AG04449 (cell line): ENCODE results near the gene PGP.

Experiments
- CTCF ChIA-PET: fragments of 350-600 bp; formaldehyde crosslinking; extraction: SDS; loops from one replicate; lab custom pipeline; 2021; ENCODE audit warnings: antibody characterized with exemption; lab: Yijun Ruan, JAX
- POLR2A ChIA-PET: fragments of 400-600, 350-600 bp; formaldehyde crosslinking; extraction: SDS; loops from one replicate; lab custom pipeline; 2020; ENCODE audit warnings: antibody characterized with exemption, inconsistent platforms; lab: Yijun Ruan, JAX
- DNase-seq: peaks from one replicate; pipeline ENCODE4 v3.0.0-alpha.2; 2010; ENCODE audit warnings: low read depth, low spot score
- H3K4me3 ChIP-seq: 2 replicates; pipeline ENCODE4 v1.5.1; 2011; ENCODE audit warnings: low read depth, mild to moderate bottlenecking, control low read depth, low read length
- TF ChIP-seq, protein P1 (sequence below): IDR thresholded peaks from one replicate; pipeline ENCODE4 v1.5.1; 2011; ENCODE audit warnings: mild to moderate bottlenecking, moderate library complexity, low read length, control low read depth, inconsistent platforms; ENCODE audit not compliant: insufficient read depth; ENCODE audit errors: missing control alignments

PGP gene

DNA sequence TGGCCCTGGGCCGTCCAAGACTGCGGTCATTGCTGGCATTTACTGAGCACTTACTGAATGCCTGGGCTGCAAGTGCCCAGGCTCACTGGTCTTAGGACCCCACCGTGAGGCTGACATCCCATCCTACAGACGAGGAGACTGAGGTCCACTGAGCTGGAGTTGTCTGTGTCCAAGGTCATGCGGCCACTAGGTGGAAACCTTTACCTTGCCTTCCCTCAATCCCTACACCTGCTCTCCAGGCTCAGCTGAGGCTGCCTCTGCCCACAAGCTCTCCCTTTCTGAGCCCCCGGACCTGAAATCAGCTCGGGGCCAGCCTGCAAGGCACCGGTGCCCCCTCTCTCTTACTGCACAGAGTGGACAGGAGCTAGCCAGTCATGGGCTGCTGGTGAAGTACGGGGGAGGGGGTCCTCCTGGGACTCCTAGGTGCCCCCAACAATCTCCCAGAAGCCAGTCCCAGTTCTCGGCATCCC lies 19.8 kb downstream of the PGP start:
- TF ChIP-seq, protein P1, sequence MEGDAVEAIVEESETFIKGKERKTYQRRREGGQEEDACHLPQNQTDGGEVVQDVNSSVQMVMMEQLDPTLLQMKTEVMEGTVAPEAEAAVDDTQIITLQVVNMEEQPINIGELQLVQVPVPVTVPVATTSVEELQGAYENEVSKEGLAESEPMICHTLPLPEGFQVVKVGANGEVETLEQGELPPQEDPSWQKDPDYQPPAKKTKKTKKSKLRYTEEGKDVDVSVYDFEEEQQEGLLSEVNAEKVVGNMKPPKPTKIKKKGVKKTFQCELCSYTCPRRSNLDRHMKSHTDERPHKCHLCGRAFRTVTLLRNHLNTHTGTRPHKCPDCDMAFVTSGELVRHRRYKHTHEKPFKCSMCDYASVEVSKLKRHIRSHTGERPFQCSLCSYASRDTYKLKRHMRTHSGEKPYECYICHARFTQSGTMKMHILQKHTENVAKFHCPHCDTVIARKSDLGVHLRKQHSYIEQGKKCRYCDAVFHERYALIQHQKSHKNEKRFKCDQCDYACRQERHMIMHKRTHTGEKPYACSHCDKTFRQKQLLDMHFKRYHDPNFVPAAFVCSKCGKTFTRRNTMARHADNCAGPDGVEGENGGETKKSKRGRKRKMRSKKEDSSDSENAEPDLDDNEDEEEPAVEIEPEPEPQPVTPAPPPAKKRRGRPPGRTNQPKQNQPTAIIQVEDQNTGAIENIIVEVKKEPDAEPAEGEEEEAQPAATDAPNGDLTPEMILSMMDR: peak; percentile 28
- no peak overlapping the region for H3K4me3 ChIP-seq
- ChIA-PET POLR2A (interaction anchor here (0.6 to 1.9 kb wide), 2 partner anchors 11 to 40 kb away, joined by 3 to 11 read pairs; partner anchors contain the start of gene TRAF7), CTCF (interaction anchor here (1.6 to 2.1 kb wide), 4 partner anchors 9 to 57 kb away, joined by 3 to 10 read pairs (median 6); partner anchors contain the start of gene ECI1)
- no peak for DNase-seq

DNA sequence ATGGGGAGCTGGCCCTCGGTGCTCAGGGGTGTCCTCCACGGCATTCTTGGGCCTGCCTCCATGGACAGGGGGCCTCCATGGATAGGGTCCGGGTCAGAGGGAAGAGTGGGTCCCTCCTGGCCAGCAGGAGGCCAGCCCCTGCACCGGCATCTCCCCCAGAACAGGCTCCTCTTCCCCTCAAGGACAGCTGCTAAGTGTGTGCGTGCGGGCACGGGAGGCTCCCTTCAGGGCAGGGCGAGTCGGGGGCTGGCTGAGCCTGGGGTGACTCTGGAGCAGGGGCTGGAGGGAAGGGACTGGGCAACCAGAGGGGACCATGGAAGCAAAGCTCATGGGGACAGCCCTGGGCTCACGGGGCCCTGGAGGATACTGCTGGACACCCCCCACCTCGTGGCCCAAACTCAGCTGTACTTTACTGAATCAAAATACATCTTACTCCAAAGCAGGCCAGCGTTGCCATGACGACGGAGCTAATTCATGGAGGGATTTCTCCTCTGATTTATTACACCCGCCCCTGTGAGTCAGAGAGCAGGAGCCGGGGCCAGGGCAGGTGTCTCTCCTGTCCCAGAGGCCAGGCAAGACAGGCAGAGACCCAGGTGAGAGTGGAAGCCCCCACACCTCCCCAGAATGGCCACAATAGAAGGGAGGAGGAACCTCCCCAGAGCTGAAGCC lies 20.3 kb downstream of the PGP start:
- TF ChIP-seq, protein P1: no peak
- H3K4me3 ChIP-seq: no peak overlapping the region
- ChIA-PET CTCF (interaction anchor here (1.6 to 2.1 kb wide), 4 partner anchors 9 to 57 kb away, joined by 3 to 10 read pairs (median 6); partner anchors contain the start of gene ECI1), POLR2A (interaction anchor here (0.6 to 1.9 kb wide), 2 partner anchors 11 to 39 kb away, joined by 3 to 11 read pairs; partner anchors contain the start of gene TRAF7)
- DNase-seq: no peak

DNA sequence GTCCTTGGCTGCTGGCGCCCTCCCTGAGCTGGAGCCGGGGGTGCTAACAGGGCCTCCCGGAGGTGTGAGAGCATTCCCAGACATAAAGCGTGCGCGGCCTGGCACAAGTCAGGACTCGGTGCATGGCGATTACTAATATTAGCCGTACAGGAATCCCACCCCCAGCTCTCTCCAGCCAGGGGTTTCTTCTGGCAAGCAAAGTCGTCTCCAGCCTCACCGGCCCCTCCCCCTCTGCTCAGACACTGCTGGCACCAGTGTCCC lies 23.3 kb downstream of the PGP start:
- CTCF ChIA-PET: no interaction called here
- TF ChIP-seq, protein P1: no peak
- DNase-seq: no peak
- no peak overlapping the region for H3K4me3 ChIP-seq
- POLR2A ChIA-PET: no interaction called here

DNA sequence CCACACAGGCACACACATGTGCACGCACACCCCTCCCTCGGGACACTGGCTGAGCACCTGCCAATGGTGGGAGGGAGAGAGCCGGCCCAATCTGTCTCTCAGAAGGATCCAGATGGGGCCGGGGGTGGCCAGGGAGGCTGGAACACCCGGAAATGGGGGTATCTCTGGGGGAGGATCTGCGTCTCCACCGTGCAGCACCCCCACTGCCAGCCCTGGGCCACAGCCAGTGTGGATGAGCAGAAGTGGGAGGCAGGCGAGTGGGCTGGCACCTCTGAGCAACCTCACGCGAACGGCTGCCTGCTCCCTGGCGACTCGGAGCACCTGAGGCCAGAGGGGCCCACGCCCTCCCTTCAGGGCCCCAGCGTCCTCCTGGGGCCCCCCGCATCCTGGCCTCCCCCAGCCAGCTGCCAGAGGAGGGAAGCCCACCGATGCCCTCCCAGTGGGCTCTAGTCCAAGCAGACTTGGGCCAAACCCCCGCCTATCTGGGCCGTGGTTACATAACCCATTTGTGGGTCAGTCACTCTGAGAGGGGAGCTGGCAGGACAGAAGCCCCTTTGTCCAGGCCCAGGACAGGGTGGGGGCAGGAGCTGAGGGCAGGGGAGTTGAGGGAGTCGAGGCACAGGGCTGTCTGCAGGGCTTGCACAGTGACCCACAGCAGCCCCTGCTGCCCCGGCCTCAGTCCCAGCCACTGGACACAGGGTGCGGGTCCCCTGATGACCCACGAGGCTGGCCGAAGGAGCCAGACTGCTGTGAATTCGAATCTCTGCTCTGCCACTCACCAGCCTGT lies 23.8 kb downstream of the PGP start:
- H3K4me3 ChIP-seq: no peak overlapping the region
- no peak for DNase-seq
- TF ChIP-seq, protein P1: no peak
- ChIA-PET POLR2A (interaction anchor here (1.0 kb wide), 2 partner anchors 35 to 226 kb away, joined by 3 read pairs; partner anchors contain the start of genes RPS2 and TRAF7), CTCF (no interaction called here)

DNA sequence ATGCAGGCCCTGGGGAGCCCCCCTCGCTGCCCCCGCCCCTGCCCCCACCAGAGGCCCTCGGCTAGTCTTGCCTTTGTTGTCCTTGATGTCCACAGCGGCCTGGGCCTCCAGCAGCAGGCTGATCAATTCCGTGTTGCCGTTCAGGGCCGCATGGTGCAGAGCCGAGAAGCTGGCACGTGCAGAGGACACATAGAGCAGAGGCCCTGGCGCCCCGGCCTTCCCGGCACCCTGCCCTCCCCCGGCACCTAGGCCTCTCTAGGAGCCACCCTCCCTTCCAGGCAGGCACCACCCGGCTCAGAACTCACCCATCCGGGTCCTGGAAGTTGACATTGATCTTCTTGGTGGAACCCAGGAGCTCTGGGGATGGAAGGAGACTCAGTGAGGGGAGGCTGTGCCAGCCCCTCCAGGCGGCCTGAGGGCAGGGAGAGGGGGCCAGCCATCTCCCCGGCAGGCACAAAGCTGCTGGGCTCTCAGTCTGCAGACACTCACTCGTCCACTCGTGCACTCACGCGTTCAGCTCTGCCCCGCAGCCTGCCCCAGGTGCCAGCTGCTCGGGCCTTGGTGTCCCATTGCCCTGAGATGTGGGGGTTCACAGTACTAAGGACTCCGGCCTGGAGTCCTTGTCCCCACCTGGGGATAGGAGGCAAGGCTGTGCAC lies 24.5 kb downstream of the PGP start:
- H3K4me3 ChIP-seq: no peak overlapping the region
- TF ChIP-seq, protein P1: no peak
- ChIA-PET POLR2A (interaction anchor here (1.0 kb wide), 2 partner anchors 35 to 225 kb away, joined by 3 read pairs; partner anchors contain the start of genes RPS2 and TRAF7), CTCF (no interaction called here)
- no peak for DNase-seq
